Endothelial cell of umbilical vein (primary cell): ENCODE measurements around the gene CAMK2D. TPM values are rescaled to one million over a fixed set of nuclear protein-coding genes. Genes with fewer than 3 reads are reported as not detected.

Experiments used
- BruUV-seq: library from RNA; stranded (reverse); fragments of 400-500 nt; replicated peaks from 2 replicates; lab custom pipeline; 2021; lab: Mats Ljungman, UMichigan
- CTCF ChIA-PET: fragments of 300-600, 350-600 bp; sonication (Branson Sonifier 250); formaldehyde crosslinking; loops from one replicate; lab custom pipeline; 2021; ENCODE audit warnings: antibody characterized with exemption, inconsistent platforms; lab: Charles Lee
- POLR2A ChIA-PET: fragments of 300-600, 350-600 bp; sonication (Branson Sonifier 250); formaldehyde crosslinking; loops from one replicate; lab custom pipeline; 2021; ENCODE audit warnings: antibody characterized with exemption, inconsistent platforms; lab: Charles Lee
- DNase-seq: peaks from one replicate; pipeline ENCODE4 v3.0.0-alpha.2; 2011; ENCODE audit warnings: low read depth, low spot score
- FAIRE-seq: peaks from 2 replicates; lab custom pipeline; 2011; peaks lifted over from hg19 to GRCh38; lab: Jason Lieb, UNC
- H2AFZ ChIP-seq: 2 replicates; pipeline ENCODE4 v1.6.0; 2012; ENCODE audit warnings: low read depth, low read length, control low read depth, inconsistent platforms
- H3K27ac ChIP-seq: 2 replicates; pipeline ENCODE4 v1.5.1; 2011; ENCODE audit warnings: low read depth, mild to moderate bottlenecking, control low read depth, low read length, moderate library complexity; ENCODE audit not compliant: insufficient read depth
- H3K27me3 ChIP-seq, 2 experiments: 2 replicates each; pipeline versions ENCODE4 v1.6.0 to v1.6.1; 2011; ENCODE audit warnings: low read length in 2 of 2, mixed read lengths in 1 of 2; ENCODE audit not compliant: control insufficient read depth in 2 of 2, insufficient read depth in 2 of 2
- H3K36me3 ChIP-seq, 2 experiments: 2 replicates in 1 of 2; 3 replicates in 1 of 2; pipeline ENCODE4 v1.5.1; 2011; ENCODE audit warnings: low read length in 2 of 2, mild to moderate bottlenecking in 1 of 2, moderate library complexity in 1 of 2; ENCODE audit not compliant: control insufficient read depth in 2 of 2, insufficient read depth in 2 of 2; ENCODE audit errors: extremely low read depth in 1 of 2
- H3K4me1 ChIP-seq: 3 replicates; pipeline ENCODE4 v1.5.1; 2011; ENCODE audit warnings: mild to moderate bottlenecking, low read length; ENCODE audit not compliant: control insufficient read depth, insufficient read depth; ENCODE audit errors: extremely low read depth
- H3K4me2 ChIP-seq: 2 replicates; pipeline ENCODE4 v1.6.1; 2011; ENCODE audit warnings: low read length, control low read depth, mixed read lengths; ENCODE audit not compliant: insufficient read depth
- H3K4me3 ChIP-seq, 3 experiments: fragments of 200-600 bp in 1 of 3; sonication (generic), shearing (Covaris generic) in 1 of 3; replicated peaks in 1 of 3; 2 replicates each; pipeline ENCODE4 v1.5.1; 2011 to 2016; ENCODE audit warnings: control low read depth in 3 of 3, low read length in 3 of 3, mild to moderate bottlenecking in 2 of 3, inconsistent platforms in 1 of 3, low read depth in 1 of 3, moderate library complexity in 1 of 3; ENCODE audit not compliant: insufficient read depth in 1 of 3
- H3K79me2 ChIP-seq: 2 replicates; pipeline ENCODE4 v1.6.0; 2012; ENCODE audit warnings: low read length, inconsistent platforms; ENCODE audit not compliant: control insufficient read depth, insufficient read depth
- H3K9ac ChIP-seq: replicated peaks from 2 replicates; pipeline ENCODE3; 2011; ENCODE audit warnings: low read length, control low read depth; ENCODE audit not compliant: insufficient read depth; ENCODE audit errors: extremely low read depth
- H3K9me1 ChIP-seq: replicated peaks from 3 replicates; pipeline ENCODE4 v1.6.0; 2011; ENCODE audit warnings: mild to moderate bottlenecking, low read length; ENCODE audit not compliant: control insufficient read depth, insufficient read depth; ENCODE audit errors: extremely low read depth
- H3K9me3 ChIP-seq: replicated peaks from 2 replicates; pipeline ENCODE4 v1.5.1; 2012; ENCODE audit warnings: low read length, inconsistent platforms; ENCODE audit not compliant: control insufficient read depth, insufficient read depth
- H4K20me1 ChIP-seq: replicated peaks from 2 replicates; pipeline ENCODE3; 2011; ENCODE audit warnings: mild to moderate bottlenecking, low read length; ENCODE audit not compliant: control insufficient read depth, insufficient read depth; ENCODE audit errors: extremely low read depth
- FOS ChIP-seq: IDR thresholded peaks from 2 replicates; pipeline ENCODE4 v1.6.1; 2011; ENCODE audit warnings: mild to moderate bottlenecking, low read length, moderate library complexity, borderline replicate concordance; ENCODE audit not compliant: insufficient read depth
- GATA2 ChIP-seq: IDR thresholded peaks from 2 replicates; pipeline ENCODE4 v1.7.0; 2011; ENCODE audit warnings: low read depth, mild to moderate bottlenecking, moderate library complexity, mixed read lengths, low read length; ENCODE audit not compliant: insufficient read length, insufficient read depth
- MYC ChIP-seq: IDR thresholded peaks from one replicate; pipeline ENCODE4 v1.6.1; 2011; ENCODE audit warnings: mild to moderate bottlenecking, low read depth, low read length
- POLR2A ChIP-seq: IDR thresholded peaks from 2 replicates; pipeline ENCODE4 v1.6.1; 2012; ENCODE audit warnings: low read depth, mild to moderate bottlenecking, control low read depth, low read length
- POLR2AphosphoS5 ChIP-seq: IDR thresholded peaks from 2 replicates; pipeline ENCODE4 v1.6.1; 2012; ENCODE audit warnings: low read depth, mild to moderate bottlenecking, control low read depth, low read length, moderate library complexity; ENCODE audit not compliant: insufficient read depth
- dilution Hi-C: fragments of 300-500 bp; cut with MboI; formaldehyde crosslinking; loops from one replicate; pipeline ENCODE4 v1.15.0; 2019; ENCODE audit warnings: low sequenced_read_pairs; ENCODE audit not compliant: extremely low pct_ligation_motif_present
- intact Hi-C: fragments of 100-400 bp; cut with micrococcal nuclease; formaldehyde crosslinking; loops from one replicate; pipeline ENCODE4 v1.10.0; 2022
- polyA plus RNA-seq, 4 experiments: library from polyadenylated mRNA; depleted of rRNA in 3 of 4; stranded (reverse) in 3 of 4; unstranded in 1 of 4; fragments of >200 nt; gene quantifications; 2 replicates each; pipeline versions ENCODE4 v1.2.1 to v1.2.3, GENCODE V29; 2011 to 2012; ENCODE audit warnings: missing spikeins in 1 of 4
- total RNA-seq: library from RNA; stranded (reverse); gene quantifications from 2 replicates; pipeline ENCODE4 v1.2.3, GENCODE V29; 2021
- TF ChIP-seq, protein P1 (sequence below), 2 donors: IDR thresholded peaks; 1 replicate in 1 of 2; 2 replicates in 1 of 2; pipeline ENCODE4 v1.5.1; 2011; ENCODE audit warnings: low read length in 2 of 2, mild to moderate bottlenecking in 2 of 2, moderate library complexity in 2 of 2, control low read depth in 1 of 2, inconsistent platforms in 1 of 2, low read depth in 1 of 2; ENCODE audit not compliant: insufficient read depth in 1 of 2; ENCODE audit errors: extremely low read depth in 1 of 2
- TF ChIP-seq, protein P2 (sequence below): IDR thresholded peaks from 2 replicates; pipeline ENCODE4 v1.6.1; 2011; ENCODE audit not compliant: insufficient read depth, insufficient read length

Gene CAMK2D
- total and polyA plus RNA-seq, 2 donors (not counting 3 experiments of a cell fraction or from before 2014, with no cell fraction given), result 10.4 to 30.7 TPM

DNA sequence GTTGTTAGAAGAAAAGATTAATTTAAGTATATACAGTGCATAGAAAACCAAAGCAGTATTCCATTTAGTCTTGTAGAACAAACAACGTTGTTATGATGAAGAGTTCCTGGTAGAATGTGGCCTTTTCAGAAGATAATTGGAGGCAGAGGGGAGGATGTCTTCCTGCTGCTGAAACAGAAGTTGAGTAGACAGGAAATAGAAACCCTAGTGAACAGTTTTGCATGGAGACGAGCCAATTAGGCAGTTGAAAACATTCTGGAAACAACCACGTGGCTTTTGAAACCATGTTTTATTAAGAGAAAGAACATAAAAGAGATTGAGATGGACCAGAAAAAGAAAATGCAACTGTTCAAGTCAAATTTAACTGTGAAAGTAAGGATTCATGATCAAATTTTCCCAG lies 325.2 kb downstream of the CAMK2D start:
- BruUV-seq, result no TSS peak
- Histone ChIP-seq H3K36me3 (no peaks in the 10 kb centered on the region), H3K79me2 (no peaks in the 10 kb centered on the region), H3K9me3 (no peaks in the 10 kb centered on the region), H4K20me1 (no peaks in the 10 kb centered on the region), H3K27me3 (no peaks in the 10 kb centered on the region), H3K4me2 (peak overlapping the region; percentile 92), H3K9ac (peak overlapping the region; percentile 18), H3K4me1 (peaks cover 22% of the 10 kb centered on the region), H2AFZ (peak overlapping the region; percentile 82), H3K9me1 (no peaks in the 10 kb centered on the region), H3K4me3 (peak overlapping the region in 1 of 3 experiments; percentile 44), H3K27ac (peak overlapping the region; percentile 78)
- intact Hi-C loops, result loop anchor here (1.0 kb wide), 4 partner anchors 8 to 326 kb away; no protein-coding TSS in a partner anchor
- ChIA-PET CTCF (interaction anchor here (1.0 to 1.1 kb wide), 2 partner anchors 32 to 41 kb away, joined by 3 to 5 read pairs; no protein-coding TSS in a partner anchor), POLR2A (no interaction called here)
- TF ChIP-seq FOS (no peak), GATA2 (no peak), POLR2AphosphoS5 (no peak), POLR2A (no peak), MYC (no peak)
- TF ChIP-seq, protein P1, sequence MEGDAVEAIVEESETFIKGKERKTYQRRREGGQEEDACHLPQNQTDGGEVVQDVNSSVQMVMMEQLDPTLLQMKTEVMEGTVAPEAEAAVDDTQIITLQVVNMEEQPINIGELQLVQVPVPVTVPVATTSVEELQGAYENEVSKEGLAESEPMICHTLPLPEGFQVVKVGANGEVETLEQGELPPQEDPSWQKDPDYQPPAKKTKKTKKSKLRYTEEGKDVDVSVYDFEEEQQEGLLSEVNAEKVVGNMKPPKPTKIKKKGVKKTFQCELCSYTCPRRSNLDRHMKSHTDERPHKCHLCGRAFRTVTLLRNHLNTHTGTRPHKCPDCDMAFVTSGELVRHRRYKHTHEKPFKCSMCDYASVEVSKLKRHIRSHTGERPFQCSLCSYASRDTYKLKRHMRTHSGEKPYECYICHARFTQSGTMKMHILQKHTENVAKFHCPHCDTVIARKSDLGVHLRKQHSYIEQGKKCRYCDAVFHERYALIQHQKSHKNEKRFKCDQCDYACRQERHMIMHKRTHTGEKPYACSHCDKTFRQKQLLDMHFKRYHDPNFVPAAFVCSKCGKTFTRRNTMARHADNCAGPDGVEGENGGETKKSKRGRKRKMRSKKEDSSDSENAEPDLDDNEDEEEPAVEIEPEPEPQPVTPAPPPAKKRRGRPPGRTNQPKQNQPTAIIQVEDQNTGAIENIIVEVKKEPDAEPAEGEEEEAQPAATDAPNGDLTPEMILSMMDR (IDR thresholded peaks at IDR 0.05; ENCODE audit: extremely low read depth in 1 of 2, insufficient read depth in 1 of 2, low read depth in 1 of 2, low read length in 2 of 2), result no peak
- TF ChIP-seq, protein P2, sequence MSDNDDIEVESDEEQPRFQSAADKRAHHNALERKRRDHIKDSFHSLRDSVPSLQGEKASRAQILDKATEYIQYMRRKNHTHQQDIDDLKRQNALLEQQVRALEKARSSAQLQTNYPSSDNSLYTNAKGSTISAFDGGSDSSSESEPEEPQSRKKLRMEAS, result peak; percentile 57
- dilution Hi-C loops, result no loop called here
- DNase-seq, result peak; percentile 93
- FAIRE-seq, result peak; percentile 81
